K562 (cell line): ENCODE measurements around the gene HIVEP1.

Experiments
- HSF4 ChIP-seq: fragments of 250-450 bp; sonication (Bioruptor Pico); IDR thresholded peaks from 2 replicates; pipeline ENCODE4 v2.1.2; 2022; ENCODE audit warnings: mild to moderate bottlenecking, moderate library complexity, borderline replicate concordance
- KAT8 ChIP-seq: fragments of 450-650 bp; IDR thresholded peaks from 2 replicates; pipeline ENCODE4 v1.6.1; 2016; ENCODE audit warnings: low read depth, mild to moderate bottlenecking
- RFX5 ChIP-seq: IDR thresholded peaks from 2 replicates; pipeline ENCODE4 v1.6.1; 2011; ENCODE audit warnings: low read depth, mild to moderate bottlenecking, improper control_type of control experiment, low read length
- ZBTB7A ChIP-seq: IDR thresholded peaks from 2 replicates; pipeline ENCODE4 v1.6.1; 2011; ENCODE audit warnings: low read depth, mild to moderate bottlenecking, low read length, moderate library complexity, borderline replicate concordance; ENCODE audit not compliant: control insufficient read depth
- TF ChIP-seq, protein P1 (sequence below): fragments of 450-650 bp; IDR thresholded peaks from 2 replicates; pipeline ENCODE4 v1.6.1; 2017; ENCODE audit warnings: mild to moderate bottlenecking, moderate library complexity

DNA sequence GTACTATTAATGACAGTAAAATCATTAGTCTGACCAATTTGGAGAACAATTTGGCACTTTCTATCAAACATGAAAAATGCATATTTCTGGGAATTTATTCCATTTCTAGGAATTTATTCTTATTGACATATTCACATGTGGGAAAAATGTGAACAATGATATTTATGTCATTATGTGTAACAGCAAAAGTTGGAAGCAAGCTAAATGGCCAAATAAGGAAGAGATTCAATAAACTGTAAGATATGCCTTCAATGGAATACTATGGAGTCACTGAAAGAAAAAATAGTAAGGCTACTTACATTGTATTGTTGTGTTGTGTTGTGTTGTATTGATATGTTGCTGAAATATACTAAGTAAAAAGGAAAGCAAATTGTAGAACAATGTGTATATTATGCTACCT lies 177.5 kb downstream of the HIVEP1 start:
- TF ChIP-seq ZBTB7A (no peak), KAT8 (no peak), HSF4 (CRISPR knock-in tag) (no peak), RFX5 (no peak)
- TF ChIP-seq, protein P1, sequence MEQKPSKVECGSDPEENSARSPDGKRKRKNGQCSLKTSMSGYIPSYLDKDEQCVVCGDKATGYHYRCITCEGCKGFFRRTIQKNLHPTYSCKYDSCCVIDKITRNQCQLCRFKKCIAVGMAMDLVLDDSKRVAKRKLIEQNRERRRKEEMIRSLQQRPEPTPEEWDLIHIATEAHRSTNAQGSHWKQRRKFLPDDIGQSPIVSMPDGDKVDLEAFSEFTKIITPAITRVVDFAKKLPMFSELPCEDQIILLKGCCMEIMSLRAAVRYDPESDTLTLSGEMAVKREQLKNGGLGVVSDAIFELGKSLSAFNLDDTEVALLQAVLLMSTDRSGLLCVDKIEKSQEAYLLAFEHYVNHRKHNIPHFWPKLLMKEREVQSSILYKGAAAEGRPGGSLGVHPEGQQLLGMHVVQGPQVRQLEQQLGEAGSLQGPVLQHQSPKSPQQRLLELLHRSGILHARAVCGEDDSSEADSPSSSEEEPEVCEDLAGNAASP, result no peak
